DMS114 treated with DMSO at 0.1 percent for 48 hours (cell line): ENCODE data around the gene AMZ1.
"Not testable (repeated sequence)": the region's sequence is repeated elsewhere in the genome, so short reads cannot be mapped to it uniquely, and the experiment has no call there.

Experiments
- DNase-seq: peaks from one replicate; lab custom pipeline; 2025; ENCODE audit not compliant: unreplicated experiment; lab: John Stamatoyannopoulos, UW

AMZ1 gene

DNA sequence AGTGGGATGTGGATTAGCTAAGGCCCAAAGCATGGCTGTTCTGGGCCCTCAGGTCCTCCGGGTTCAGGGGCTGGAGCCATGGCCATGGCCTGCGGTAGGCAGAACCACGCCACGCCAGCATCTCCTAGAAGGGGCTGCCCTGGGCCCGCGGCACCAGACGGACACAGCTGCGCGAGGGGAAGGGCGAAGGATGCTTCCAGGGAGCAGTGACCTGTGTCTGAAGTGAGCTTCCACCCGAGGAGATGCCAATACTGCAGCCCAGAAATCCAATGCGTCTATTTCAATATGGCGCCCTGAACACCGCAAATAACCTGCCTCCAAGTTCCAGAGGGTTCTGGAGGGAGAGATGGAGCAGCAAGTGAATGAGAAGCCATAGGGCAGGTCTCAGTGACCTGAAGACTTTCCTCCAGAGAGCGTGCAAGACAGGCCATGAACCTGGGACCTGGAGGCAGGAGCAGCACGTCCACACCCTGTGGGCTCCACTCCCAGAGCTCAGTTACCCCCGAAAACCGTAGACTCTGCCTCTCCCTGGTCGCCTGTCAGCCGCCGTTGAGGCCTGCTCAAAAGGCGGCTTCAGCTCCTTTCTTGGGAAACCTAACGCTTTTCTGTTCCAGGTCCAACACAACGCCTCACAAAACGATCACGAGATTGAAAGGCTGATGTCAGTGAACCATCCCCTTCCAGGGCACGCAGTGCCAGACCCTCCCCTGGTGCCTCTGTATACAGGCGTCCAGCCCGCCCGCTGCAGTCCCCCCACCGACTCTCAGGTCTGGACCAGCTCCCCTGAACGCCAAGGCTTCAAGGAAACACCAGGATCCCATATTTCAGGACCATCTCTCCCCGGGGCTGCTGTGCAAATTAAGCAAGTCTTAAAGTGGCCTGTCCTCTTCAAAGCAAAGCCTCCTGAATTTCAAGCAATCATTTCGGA is 37.4 kb downstream of the AMZ1 start:
- no peak for DNase-seq

DNA sequence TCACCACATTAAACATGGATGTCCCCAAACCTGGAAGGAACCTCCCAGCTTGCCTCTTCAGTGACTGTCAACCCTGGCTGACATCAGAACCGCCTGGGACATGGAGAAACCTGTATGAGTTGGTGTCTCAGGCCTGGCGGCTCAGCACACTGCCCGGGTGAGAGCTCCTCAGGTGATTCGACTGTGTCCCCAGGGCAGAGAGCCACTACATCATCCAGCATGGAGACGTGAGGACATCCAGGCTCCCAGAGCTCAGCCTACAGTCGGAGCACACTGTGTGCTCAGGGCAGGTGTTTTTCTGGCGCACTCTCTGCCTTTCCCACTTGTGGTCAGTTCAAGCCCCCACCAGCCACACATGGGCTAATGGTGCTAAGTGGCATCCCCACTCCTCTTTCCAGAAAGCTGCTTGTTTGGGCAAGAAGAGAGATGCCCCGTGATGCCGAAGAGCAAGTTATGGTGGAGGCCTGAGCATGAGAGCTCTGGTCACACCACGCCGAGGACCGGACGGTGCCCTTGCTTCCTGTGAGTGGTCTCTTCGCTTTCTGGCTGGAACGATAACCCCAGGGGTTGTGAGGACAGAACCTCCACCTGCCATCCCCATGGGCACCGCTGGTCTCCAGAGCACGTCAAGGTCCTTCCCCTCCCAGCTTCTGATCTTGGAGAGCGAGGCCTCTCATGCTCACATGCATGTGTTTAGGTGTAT is 38.5 kb downstream of the AMZ1 start:
- DNase-seq = no peak

DNA sequence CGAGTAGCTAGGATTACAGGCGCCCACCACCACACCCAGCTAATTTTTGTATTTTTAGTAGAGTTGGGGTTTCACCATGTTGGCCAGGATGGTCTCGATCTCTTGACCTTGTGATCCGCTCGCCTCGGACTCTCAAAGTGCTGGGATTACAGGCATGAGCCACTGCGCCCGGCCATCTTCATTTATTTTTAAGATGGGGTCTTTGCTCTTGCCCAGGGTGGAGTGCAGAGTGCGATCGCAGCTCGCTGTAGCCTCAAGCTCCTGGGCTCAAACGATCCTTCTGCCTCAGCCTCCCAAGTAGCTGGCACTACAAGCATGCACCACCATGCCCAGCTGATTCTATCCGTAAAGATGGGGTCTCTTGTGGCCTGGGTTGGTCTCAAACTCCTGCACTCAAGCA is 39.2 kb downstream of the AMZ1 start:
- DNase-seq = not testable (repeated sequence)

DNA sequence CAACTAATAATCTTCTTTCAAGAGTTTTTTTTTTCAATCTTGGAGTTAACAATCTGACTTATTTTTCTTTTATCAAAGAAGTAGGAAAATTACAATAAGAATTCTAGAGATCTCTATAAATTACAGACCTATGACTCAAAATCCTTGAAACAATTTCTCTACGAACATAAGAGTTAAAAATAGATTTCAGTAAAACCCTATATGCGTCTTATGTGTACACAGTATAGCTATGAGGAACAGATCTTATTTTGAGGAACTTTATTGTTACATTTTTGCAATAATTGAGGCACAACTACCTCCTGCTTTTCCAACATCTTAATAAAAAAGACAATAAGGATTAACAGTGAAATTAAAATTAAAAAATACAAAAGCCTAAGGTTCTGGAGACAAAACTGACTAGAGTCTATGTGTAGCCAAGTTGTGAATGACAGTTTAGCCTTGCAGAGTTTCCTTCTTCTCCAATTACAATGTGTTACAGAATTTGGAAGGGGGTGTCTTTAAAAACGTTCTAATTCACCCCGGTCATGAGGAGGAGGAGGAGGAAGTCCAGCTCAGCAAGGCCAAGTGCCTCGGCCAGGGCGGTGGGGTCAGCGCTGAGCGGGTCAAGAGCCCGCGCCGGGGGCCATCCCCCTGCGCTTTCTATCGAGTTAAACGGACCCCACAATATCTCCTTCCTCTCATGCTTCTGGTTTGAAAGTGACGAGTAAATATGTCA is 40.5 kb downstream of the AMZ1 start:
- DNase-seq = no peak

DNA sequence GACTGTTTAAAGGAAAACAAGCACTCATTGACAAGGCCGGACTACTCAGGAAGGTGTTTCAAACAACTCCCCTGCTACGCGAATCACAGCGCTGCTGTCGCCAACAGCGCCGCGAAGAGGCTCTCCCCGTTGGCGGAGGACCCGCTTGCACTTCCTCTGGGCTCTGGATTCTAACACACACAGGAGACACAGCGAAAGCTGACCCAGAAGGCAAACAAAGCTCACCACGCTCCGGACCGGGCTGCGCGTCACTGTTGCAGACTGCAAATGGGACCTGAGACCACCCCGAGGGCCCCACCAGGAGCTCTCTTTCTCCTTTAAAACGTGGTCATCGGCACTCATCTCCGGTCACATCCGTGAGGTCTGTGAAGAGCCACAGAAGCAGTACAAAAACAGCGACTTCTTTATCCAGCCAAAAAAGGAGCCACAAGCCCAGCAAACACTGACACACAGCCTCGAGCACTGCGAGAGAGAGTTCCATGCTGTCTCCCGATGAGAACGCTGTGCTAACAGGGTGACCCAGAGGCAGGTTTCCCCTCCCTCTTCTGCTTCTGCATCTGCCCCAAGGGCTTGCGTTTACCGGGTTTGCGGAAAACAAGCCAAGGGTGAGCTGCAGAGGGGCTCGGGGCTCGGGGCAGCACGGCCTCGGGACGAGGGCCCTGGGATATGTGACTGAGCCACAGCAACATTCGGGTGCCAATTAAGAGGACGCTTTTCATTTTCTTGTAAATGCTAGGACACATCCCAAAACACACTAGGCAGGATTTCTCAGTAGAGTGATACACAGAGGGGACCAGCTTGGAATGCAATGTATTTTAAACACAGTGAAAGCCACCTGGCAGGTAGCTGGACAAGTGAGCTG is 41.3 kb downstream of the AMZ1 start:
- DNase-seq = no peak

DNA sequence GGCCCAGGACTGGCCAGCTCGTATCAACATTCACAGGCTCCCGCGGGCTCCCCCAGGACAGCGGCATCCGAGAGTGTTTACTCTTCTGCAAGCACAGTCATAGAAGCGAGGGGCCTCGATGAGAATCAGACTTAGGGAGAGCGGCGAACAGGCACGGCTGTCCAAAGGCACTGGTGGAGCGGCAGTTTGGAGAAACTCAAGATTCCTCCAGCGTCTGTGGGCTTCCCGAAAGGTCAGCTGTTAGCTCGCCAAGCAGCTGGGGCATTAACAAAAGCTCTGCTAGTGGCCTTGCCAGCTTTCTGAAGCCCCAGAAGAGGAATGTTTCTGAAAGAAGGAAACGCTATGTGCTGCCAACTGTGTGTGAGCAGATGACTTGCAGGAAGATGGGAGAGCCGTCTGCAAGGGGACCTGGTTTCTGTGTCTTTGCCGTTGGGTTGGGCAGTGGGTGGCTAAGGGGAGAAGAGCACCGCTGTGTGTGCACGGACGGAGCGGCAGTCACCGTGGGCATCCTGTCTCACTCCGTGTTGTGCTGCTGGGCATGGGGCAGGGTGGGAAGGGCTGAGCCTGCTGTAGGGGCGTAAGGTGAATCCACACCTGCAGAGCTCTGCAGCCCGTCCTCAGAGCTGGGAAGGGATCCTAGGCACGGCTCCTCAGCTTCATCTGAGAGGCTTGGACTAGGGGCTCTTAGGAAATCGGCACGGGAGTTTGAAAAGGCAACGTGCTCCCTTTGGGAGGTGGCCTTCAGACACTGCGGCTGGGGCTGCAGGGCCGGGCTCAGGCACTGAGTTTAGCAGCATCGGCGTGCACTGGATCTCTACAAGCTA is 42.1 kb downstream of the AMZ1 start:
- no peak for DNase-seq

DNA sequence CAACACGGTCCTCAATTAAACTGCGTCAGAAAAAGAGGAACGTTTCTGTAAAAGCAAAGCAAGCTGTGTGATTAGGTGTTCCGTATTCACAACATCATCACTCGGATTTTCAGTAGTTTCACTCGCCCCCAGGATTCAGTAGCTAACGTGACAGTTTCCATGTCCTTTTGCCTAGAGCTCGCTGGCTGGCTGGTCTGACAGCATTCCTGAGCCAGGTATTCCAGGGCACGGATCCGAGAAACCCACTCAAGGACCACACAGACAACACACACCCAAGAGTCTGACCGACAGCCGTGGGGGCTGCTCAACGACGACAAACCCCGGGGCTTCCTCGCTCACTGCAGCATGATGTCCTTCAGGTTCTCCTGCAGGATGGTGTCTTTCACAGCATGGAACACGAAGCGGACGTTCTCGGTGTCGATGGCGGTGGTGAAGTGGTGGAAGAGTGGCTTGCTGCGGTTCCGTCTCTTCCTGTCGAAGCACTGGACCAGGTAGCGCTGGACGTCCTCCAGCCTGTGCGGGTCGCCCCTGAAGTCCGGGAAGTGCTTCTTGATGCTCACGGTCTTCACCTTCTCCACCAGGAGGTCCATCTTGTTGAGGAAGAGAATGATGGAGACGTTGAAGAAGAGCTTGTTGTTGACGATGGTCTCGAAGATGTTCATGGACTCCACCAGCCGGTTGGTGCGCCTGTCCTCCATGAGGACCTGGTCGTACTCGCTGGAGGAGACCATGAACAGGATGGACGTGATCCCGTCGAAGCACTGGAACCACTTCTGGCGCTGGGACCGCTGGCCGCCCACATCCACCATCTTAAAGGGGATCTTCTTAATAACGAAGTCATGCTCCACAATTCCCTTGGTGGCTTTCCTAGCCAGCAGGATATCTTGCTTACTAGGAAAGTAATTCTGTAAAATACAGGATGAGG is 43.1 kb downstream of the AMZ1 start:
- no peak for DNase-seq

DNA sequence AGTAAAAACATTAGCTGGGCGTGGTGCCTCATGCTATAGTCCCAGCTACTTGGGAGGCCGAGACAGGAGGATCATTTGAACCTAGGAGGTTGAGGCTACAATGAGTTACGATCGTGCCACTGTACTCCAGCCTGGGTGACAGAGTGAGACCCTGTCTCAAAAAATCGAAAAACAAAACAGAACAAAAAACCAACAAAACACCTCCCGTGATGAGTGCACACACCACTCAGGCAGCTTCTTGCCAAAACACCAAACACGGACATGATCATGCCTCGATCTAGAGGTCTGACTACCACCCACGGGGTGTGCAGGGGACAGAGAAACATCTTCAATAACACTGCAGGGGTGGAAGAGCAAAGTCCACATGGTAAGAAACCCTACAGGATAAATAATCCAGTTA is 44.4 kb downstream of the AMZ1 start:
- DNase-seq = no peak

DNA sequence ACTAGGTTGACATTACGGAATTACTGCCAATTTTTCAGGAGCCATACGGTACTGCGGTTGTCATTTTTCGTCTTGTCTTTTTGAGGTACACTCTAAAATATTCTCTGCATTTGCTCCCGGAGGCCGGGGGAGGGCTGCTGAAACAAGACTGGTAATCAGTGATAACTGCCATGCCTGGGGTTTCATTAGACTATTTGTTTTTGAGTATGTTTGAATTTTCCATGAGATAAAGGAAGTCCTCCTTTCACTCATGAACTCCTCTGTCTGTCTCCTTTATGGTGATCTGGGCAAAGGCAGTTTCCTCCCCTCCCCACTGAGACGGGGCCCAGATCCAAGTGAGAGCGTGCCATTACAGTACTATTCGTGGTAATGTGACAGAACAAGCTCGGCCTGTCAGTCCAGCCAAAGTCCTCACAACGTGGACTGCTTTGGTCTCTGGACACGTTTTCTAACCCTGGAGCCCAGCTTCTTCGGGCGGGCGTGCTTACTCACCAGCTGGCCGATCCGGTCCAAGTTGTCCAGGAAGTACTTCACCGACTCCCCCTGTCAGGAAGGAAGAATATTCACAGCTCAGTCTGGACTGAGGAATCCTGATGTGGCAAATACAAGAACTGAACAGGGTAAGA is 45.1 kb downstream of the AMZ1 start:
- no peak for DNase-seq

DNA sequence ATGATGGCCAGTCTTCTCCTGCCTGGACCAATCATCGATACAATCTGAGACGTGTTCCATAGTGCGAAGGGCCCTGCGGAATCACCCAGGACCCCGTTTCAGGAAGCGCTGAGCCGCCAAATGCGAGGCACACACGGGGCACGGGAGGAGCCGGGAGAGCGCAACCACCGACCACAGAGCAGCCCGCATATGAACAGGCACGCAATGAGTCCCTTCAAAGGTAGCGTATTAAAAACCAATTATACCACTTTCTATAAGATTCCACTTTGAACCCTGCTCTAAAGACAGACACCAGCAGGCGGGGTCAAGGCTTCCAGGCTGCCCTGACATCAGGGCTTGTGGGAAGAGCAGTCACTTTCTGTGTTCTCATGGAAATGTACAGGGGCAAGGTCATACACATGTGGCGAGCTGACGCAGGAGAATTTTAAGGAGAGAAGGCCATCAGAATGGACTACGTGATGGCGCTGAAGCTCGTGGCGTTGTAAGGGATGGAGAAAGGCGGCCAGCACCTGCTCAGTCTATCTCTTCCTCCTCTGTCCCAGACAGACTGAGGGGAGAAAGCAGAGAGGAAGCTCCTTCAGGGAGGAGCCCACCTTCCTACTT is 46.2 kb downstream of the AMZ1 start:
- no peak for DNase-seq

DNA sequence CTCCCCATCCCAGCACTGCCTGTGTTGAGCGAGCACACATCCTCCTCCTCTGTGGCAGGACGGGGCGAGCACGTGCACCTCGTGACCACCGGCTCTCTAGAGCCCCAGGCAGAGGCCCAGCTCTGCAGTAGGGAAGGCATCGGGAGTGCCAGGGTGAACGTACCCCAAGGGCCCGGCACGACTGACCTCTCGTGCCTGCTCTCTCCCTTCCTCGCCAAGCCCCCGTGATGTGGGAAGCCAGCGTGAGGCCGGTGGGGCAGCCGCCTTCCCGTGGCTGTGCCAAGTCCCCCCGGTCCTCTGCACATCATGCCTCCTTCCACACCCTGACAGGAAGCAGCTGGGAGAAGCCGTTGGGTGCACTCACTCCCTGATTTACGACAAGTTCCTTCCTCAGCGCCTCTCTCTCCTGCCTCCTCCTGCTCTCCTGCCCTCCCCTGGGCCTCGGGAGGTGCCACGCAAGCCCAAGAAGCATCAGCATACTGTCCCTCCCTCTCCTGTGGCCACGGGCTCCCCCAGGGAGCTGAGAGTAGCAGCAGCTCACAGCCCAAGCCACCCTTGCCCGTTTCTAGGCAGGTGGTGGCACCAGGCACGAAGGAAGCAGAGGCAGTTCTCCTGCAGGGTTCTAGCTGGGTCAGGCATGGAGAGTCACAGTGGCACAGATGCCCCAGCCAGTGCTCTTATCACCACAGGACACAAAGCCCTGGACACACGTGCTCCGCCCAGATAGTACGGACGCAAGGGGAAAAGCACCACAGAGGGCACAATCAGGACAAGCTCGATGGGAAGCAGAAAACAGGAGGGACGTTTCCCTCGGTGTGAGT is 47.0 kb downstream of the AMZ1 start:
- no peak for DNase-seq

DNA sequence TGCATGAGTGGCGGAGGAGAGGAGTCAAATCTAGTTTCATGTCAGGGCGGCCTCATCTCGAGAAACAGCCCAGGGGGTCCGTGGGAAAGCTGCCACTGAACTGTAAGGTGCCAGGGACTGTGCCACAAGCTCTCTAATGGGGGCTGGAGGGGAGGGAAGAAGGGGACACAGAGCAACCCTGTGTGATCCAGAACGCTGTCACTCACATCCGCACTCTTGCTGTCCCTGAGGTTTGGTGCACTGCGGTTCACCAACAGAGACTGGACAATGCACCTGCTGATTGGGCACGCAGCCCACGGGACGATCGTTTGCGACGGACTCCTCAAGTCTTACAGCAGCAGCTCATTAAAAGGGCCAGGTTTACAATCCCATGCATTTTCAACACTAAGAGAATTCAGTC is 47.7 kb downstream of the AMZ1 start:
- DNase-seq = no peak

DNA sequence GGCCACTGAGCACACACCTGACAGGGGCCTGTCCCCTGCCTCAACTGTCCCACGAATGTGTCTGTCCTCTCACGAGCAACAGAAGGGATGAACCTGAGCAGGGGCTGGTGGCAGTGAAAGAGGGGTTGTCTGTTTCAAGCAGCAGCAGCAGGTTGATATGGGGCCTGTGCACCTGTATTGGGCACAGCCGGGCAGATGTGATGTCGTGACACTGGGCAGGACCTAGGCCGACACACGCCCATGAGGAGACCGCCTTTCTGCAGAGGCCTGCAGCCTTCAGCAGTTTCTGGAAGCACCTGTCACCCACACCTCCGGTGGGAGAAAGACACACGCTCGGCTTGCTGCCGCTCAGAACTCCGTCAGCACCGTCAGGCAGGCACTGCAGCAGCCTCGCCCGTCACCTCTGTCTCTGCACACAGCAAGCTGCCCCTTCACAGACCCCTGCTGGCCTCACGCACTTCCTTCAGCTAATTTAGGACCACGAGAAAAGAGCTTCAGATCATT is 48.5 kb downstream of the AMZ1 start:
- no peak for DNase-seq

DNA sequence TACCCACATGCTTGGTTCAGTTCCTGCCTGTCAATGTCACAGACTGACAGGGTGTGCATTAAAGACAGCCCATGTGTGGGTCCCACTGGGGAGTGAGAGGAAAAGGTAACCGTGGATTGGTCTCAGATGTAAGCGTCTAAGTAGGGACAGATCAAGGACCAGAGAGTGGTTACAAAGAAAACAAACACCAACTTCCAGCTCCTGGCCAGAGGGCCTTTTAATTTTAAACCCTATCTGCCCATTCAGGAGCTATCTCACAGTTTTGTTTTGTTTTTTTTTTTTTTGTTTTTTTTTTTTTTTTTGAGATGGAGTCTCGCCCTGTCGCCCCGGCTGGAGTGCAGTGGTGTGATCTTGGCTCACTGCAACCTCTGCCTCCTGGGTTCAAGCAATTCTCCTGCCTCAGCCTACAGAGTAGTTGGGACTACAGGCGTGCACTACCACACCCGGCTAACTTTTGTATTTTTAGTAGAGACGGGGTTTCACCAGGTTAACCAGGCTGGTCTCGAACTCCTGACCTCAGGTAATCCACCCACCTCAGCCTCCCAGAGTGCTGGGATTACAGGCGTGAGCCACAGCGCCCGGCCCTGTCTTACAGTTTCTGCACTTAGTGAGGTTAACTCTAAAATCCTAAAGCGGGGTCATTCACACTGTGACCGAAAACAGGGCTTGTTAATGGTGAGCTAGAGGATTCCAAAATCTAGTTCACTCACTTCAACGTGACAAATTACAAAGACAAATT is 49.2 kb downstream of the AMZ1 start:
- DNase-seq = not testable (repeated sequence)

DNA sequence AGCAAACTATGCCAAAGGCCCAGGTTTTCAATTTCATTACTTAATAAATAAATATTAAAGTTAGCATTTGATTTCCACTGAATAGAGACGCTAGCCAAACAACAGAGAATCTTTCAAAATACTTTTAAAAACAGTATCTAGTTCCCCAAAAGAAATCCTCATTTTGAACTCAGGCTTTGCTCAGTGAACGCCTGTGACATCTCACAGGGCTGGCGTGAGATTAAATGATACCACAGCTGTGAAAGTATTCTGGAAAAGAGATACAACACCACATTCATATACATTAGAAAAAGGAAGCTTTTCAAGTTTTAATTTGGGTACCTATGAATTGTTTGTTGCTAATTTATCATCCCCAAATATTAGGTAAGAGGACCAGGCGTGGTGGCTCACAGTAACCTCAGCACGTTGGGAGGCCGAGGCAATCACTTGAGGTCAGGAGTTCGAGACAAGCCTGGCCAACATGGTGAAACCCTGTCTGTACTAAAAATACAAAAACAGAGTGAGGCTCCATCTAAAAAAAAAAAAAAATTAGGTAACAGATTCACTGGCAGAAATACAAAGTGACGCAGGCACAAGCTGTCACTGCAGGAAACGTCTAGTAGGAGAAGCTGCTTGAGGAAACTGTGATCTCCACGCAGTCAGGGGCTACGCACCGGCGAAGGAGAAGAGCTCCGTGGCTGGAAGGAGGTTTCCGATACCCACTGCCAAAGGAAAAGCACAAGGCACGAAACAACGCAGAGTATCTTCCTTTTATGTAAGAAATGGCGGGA is 50.0 kb downstream of the AMZ1 start:
- DNase-seq = no peak
